Measurements from ENCODE around the gene EXOC4. TPM values are rescaled to one million over a fixed set of nuclear protein-coding genes. Genes with fewer than 3 reads are reported as not detected.

EXOC4 gene
- total RNA-seq, 4 donors from 2014 or later, result 30.7 to 62.4 (median 40.4) TPM

DNA sequence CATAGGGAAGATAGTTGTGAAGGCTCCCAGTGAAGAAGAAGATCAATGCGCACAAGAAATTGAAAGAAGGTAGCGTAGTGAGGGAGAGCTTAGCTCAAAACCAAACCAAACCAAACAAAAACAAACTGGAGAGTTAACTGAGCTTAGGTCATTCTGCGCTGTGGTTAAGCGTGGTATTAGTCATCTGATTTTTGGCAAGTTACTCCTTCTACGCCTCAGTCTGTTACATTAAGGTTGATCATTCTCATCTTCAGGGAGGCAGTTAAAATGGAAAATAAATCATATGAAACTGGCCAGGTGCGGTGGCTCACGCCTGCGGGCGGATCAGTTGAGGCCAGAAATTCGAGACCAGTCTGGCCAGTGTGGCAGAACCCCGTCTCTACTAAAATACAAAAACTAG lies 259.7 kb downstream of the EXOC4 start:
- WGBS, 2 donors, result 76 to 87% methylated on average over 6 to 11 of the region's 11 CpGs
- H3K4me1 ChIP-seq, result peaks cover 0 to 5% (median 0%) of the 10 kb centered on the region in 3 donors

DNA sequence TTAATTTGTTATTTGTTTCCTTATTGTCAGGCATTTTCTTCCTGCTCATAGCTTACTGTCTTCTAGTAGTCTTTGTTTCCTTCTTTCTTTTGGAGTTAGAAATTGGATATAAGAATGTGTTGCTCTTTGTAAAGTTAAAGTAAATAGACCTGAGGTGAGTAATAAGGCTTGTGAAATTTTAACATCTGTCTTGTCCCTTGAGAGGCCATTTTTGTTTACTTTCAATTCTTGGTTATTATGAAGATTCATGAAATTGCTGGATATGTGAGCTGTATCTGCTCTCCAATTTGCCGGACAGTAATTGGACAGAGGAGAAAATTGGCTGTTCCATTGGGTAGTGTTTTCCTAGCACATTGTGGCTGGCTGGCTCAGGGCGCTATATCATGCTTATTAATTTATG lies 260.7 kb downstream of the EXOC4 start:
- 90 to 91% methylated on average over 2 of the region's 2 CpGs for WGBS, 2 donors
- Histone ChIP-seq H3K36me3 (no peaks in the 10 kb centered on the region), H3K4me3 (no peak overlapping the region), H3K9me3 (no peaks in the 10 kb centered on the region), H3K27ac (no peak overlapping the region), H3K27me3 (no peaks in the 10 kb centered on the region), H3K4me1 (peaks cover 0 to 5% (median 0%) of the 10 kb centered on the region in 3 donors)
- TF ChIP-seq POLR2A (IDR thresholded peaks at IDR 0.05), result no peak
- TF ChIP-seq, protein P1, sequence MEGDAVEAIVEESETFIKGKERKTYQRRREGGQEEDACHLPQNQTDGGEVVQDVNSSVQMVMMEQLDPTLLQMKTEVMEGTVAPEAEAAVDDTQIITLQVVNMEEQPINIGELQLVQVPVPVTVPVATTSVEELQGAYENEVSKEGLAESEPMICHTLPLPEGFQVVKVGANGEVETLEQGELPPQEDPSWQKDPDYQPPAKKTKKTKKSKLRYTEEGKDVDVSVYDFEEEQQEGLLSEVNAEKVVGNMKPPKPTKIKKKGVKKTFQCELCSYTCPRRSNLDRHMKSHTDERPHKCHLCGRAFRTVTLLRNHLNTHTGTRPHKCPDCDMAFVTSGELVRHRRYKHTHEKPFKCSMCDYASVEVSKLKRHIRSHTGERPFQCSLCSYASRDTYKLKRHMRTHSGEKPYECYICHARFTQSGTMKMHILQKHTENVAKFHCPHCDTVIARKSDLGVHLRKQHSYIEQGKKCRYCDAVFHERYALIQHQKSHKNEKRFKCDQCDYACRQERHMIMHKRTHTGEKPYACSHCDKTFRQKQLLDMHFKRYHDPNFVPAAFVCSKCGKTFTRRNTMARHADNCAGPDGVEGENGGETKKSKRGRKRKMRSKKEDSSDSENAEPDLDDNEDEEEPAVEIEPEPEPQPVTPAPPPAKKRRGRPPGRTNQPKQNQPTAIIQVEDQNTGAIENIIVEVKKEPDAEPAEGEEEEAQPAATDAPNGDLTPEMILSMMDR (IDR thresholded peaks at IDR 0.05), result no peak
- intact Hi-C loops (cut with DNase I), result no loop called here
- no peak for DNase-seq

More for the DNA sequence above, 259.7 kb downstream of the EXOC4 start:
- Histone ChIP-seq H3K36me3 (no peaks in the 10 kb centered on the region), H3K27ac (no peak overlapping the region), H3K27me3 (no peaks in the 10 kb centered on the region), H3K9me3 (no peaks in the 10 kb centered on the region), H3K4me3 (no peak overlapping the region)
- DNase-seq, result no peak
- intact Hi-C loops (cut with DNase I), result no loop called here
- TF ChIP-seq, protein P1 (IDR thresholded peaks at IDR 0.05), result no peak
- no peak for TF ChIP-seq POLR2A (IDR thresholded peaks at IDR 0.05)

DNA sequence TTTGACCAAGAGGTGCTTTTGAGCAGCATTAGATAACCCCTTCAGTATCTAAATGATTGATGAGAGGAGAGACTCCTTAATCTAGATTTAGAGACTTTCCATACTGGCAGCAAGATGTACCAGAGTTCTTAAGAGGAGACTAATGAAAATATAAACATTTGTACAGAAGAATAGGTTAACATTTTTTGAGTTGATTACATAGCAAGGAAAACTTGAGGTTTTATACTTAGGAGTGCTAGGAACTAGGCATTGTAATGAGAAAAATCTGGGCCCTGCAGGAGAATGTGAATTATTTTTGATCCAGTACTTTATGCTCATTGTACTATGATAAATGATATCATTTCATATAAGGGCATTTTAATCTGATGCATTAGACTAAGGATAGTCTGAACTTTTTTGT lies 261.7 kb downstream of the EXOC4 start:
- Histone ChIP-seq H3K36me3 (no peaks in the 10 kb centered on the region), H3K9me3 (no peaks in the 10 kb centered on the region), H3K4me1 (peaks cover 0 to 5% (median 0%) of the 10 kb centered on the region in 3 donors), H3K4me3 (no peak overlapping the region), H3K27me3 (no peaks in the 10 kb centered on the region), H3K27ac (no peak overlapping the region)
- DNase-seq, result no peak
- TF ChIP-seq POLR2A (IDR thresholded peaks at IDR 0.05), result no peak
- TF ChIP-seq, protein P1 (IDR thresholded peaks at IDR 0.05), result no peak
- intact Hi-C loops (cut with DNase I), result no loop called here

DNA sequence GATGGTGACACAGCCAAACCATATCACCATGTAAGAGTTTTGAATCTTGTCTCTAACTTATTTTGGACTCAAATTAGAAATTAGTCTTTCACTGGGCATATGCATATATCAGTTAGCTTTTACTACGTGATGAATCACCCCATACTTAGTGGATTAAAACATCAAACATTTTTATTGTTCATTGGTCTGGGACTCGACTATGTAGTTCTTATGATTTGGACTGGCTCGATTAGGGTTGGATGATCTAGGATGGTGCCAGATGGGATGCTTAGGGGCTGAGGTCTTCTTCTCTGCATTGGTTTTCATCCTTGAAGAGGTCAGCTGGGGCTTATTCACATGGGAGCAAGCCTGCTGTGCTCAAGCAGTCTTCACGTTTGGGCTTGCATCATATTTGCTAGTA lies 264.9 kb downstream of the EXOC4 start:
- intact Hi-C loops (cut with DNase I), result no loop called here
- no peak for DNase-seq
- H3K36me3 ChIP-seq, result no peaks in the 10 kb centered on the region
- H3K4me3 ChIP-seq, result no peak overlapping the region
- no peaks in the 10 kb centered on the region for H3K27me3 ChIP-seq
- WGBS, 2 donors, result 84 to 87% methylated on average over 4 of the region's 4 CpGs
- H3K9me3 ChIP-seq, result no peaks in the 10 kb centered on the region
- TF ChIP-seq POLR2A (IDR thresholded peaks at IDR 0.05), result no peak
- TF ChIP-seq, protein P1 (IDR thresholded peaks at IDR 0.05), result no peak
- peaks cover 0 to 5% (median 0%) of the 10 kb centered on the region in 3 donors for H3K4me1 ChIP-seq
- no peak overlapping the region for H3K27ac ChIP-seq

DNA sequence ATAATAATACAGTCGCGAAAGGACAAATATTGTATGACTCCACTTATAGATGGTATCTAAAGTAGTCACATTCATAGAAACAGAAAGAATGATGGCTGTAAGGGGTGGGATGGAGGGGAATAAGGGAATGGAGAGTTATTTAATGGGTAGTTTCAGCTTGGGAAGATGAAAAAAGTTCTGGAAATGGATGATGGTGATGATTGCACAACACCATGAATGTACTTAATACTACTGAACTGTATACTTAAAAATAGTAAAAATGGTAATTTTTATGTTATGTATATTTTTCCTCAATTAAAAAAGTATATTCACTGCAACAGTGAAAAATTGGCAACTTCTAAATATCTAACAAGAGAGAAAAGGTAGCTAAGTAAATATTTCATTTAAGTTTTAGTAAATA lies 265.8 kb downstream of the EXOC4 start:
- no peak for DNase-seq
- no peaks in the 10 kb centered on the region for H3K27me3 ChIP-seq
- no peak overlapping the region for H3K27ac ChIP-seq
- H3K9me3 ChIP-seq, result no peaks in the 10 kb centered on the region
- no peak for TF ChIP-seq POLR2A (IDR thresholded peaks at IDR 0.05)
- TF ChIP-seq, protein P1 (IDR thresholded peaks at IDR 0.05), result no peak
- H3K36me3 ChIP-seq, result no peaks in the 10 kb centered on the region
- no peaks in the 10 kb centered on the region for H3K4me1 ChIP-seq
- 94 to 100% methylated on average over 2 of the region's 2 CpGs for WGBS, 2 donors
- intact Hi-C loops (cut with DNase I), result no loop called here
- H3K4me3 ChIP-seq, result no peak overlapping the region
